ENCODE measurements around the gene PSMB2.

GRCh38 chr1:35565742-35566133, 75.6 kb downstream of the PSMB2 start:
- no peak for TF ChIP-seq CTCF (IDR thresholded peaks at IDR 0.05)
- TF ChIP-seq POLR2AphosphoS5 (IDR thresholded peaks at IDR 0.05) = no peak
- TF ChIP-seq POLR2A (IDR thresholded peaks at IDR 0.05) = no peak
